ENCODE measurements around the gene STKLD1. TPM values are rescaled to one million over a fixed set of nuclear protein-coding genes. Genes with fewer than 3 reads are reported as not detected.
A peak's percentile ranks its signal among the peaks of the same experiment; 100 is the strongest.

Gene STKLD1
- total RNA-seq, 2 experiments from 2014 or later, result 0.59 to 1.0 TPM

DNA sequence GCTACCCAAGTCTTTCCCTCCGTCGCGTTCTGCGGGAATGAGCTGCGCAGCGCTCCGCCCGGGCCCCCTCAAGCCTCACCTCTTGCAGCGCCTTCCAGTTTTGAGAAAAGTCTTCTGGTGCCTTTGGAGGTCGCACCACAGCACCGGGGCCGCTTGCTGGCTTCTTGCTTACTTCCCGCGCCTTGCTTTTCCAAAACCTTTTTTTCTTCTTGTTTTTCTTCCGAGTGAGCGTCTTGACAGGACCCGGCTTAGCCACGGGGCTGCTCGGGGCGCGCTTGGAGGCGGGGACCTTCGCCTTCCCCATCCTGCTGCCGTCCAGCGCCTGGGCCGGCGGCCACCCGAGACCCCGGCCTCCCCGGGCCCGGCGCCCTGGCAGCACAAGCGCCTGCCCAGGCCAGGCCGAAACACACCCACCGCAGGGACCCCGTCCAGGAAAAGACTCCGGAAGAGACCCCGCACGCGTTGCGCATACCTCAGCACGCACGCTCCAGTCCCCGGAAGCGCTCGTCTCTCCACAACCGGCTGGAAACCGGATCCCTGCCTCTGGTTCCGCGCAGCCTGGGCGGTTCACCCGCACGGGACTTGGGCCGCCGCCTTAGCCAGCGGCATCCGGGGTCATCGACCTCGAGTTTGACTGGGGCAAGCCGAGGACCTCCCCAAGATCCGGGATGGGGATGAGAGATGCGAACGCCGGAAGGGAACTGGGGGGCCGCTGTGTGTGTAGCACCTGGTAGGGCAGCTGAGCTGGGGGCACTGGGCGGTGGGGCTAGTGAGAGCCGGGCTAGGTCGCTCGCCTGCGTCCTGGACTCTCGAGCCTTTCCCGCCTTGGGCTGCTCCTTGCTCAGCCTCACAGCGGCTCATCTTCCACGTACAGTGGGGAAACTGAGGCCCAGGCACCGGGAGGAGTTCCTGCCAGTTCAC, 41.6 kb downstream of the STKLD1 start, which contains the start of gene REXO4:
Gene REXO4, minus strand, starts transcription at position 470 of the 921 bp plus-strand sequence. Its CDS starts 166 bp downstream, at position 304.
- peaks cover 42% of the 10 kb centered on the region for H3K4me1 Mint-ChIP-seq (ENCODE audit: low read depth)
- Histone ChIP-seq H3K36me3 (ENCODE audit: insufficient read depth, low read length) (peaks cover 27% of the 10 kb centered on the region), H3K27me3 (ENCODE audit: control insufficient read depth in 1 of 2, insufficient read depth in 2 of 2, low read length in 2 of 2) (no peaks in the 10 kb centered on the region), H3K4me3 (ENCODE audit: low read length) (peak within 1 kb of the TSS; percentile 79), H3K9me3 (ENCODE audit: control insufficient read depth in 1 of 2, insufficient read depth in 1 of 2, low read length in 2 of 2) (no peaks in the 10 kb centered on the region), H3K4me1 (ENCODE audit: insufficient read depth, low read length) (peaks cover 34% of the 10 kb centered on the region), H3K27ac (ENCODE audit: low read depth in 1 of 2, low read length in 2 of 2) (peak within 1 kb of the TSS; percentile 68 to 82)
- ATAC-seq (ENCODE audit: poor library complexity), result peak; percentile 86
- no peaks in the 10 kb centered on the region for H3K27me3 Mint-ChIP-seq
- POLR2A ChIA-PET, result interaction anchor here (0.6 to 2.0 kb wide), 6 partner anchors 41 to 127 kb away, joined by 3 to 10 read pairs (median 5); partner anchors contain the start of genes CACFD1, SLC2A6 and STKLD1
- CTCF ChIA-PET, result interaction anchor here (0.8 to 1.0 kb wide), 2 partner anchors 69 kb away, joined by 3 read pairs; no protein-coding TSS in a partner anchor
- H3K9me3 Mint-ChIP-seq, result no peaks in the 10 kb centered on the region
- H3K4me3 Mint-ChIP-seq, result peak within 1 kb of the TSS; percentile 92
- peak; percentile 71 to 91 (median 78) for DNase-seq
- TF ChIP-seq, protein P1, sequence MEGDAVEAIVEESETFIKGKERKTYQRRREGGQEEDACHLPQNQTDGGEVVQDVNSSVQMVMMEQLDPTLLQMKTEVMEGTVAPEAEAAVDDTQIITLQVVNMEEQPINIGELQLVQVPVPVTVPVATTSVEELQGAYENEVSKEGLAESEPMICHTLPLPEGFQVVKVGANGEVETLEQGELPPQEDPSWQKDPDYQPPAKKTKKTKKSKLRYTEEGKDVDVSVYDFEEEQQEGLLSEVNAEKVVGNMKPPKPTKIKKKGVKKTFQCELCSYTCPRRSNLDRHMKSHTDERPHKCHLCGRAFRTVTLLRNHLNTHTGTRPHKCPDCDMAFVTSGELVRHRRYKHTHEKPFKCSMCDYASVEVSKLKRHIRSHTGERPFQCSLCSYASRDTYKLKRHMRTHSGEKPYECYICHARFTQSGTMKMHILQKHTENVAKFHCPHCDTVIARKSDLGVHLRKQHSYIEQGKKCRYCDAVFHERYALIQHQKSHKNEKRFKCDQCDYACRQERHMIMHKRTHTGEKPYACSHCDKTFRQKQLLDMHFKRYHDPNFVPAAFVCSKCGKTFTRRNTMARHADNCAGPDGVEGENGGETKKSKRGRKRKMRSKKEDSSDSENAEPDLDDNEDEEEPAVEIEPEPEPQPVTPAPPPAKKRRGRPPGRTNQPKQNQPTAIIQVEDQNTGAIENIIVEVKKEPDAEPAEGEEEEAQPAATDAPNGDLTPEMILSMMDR (IDR thresholded peaks at IDR 0.05), result no peak
- intact Hi-C loops (cut with DNase I, micrococcal nuclease), result loop anchor here (1.0 to 5.0 kb wide), 6 partner anchors 40 to 387 kb away; partner anchors contain the start of genes CACFD1 (in 1 of the 2), GTF3C5 (in 1 of the 2), MED22 (in 1 of the 2) and RPL7A (in 1 of the 2)
- peak within 1 kb of the TSS; percentile 86 for H3K27ac Mint-ChIP-seq
- H3K36me3 Mint-ChIP-seq (ENCODE audit: low read depth), result peaks cover 48% of the 10 kb centered on the region

DNA sequence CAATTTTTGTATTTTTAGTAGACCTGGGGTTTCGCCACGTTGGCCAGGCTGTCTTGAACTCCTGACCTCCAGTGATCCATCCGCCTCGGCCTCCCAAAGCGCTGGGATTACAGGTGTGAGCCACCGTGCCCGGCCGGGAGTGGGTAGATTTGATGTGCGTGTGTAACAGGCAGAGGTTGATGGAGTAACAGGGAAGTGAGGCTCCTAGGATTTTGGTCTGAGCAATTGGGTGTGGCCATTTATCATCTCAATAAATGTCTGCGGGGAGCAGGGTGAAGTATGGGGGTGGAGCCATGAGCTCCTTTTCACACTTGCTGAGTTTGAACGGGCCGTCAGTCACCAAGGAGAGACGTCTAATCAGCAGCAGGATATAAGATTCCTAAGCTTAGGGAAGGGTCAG, 42.8 kb downstream of the STKLD1 start:
- Mint-ChIP-seq H3K36me3 (ENCODE audit: low read depth) (peaks cover 36% of the 10 kb centered on the region), H3K4me3 (peak overlapping the region; percentile 92), H3K27me3 (no peaks in the 10 kb centered on the region), H3K4me1 (ENCODE audit: low read depth) (peaks cover 42% of the 10 kb centered on the region), H3K9me3 (no peaks in the 10 kb centered on the region), H3K27ac (peak overlapping the region; percentile 86)
- DNase-seq (no peak), ATAC-seq (ENCODE audit: poor library complexity) (no peak)
- peaks cover 34% of the 10 kb centered on the region for H3K4me1 ChIP-seq (ENCODE audit: insufficient read depth, low read length)
- H3K27me3 ChIP-seq (ENCODE audit: control insufficient read depth in 1 of 2, insufficient read depth in 2 of 2, low read length in 2 of 2), result peaks cover 0 to 3% of the 10 kb centered on the region in 2 experiments
- peaks cover 0 to under 1% of the 10 kb centered on the region in 2 experiments for H3K9me3 ChIP-seq (ENCODE audit: control insufficient read depth in 1 of 2, insufficient read depth in 1 of 2, low read length in 2 of 2)
- POLR2A ChIA-PET, result interaction anchor here (0.6 to 2.0 kb wide), 3 partner anchors 40 to 59 kb away, joined by 3 to 10 read pairs (median 4); partner anchors contain the start of genes CACFD1 and STKLD1
- CTCF ChIA-PET, result interaction anchor here (1.0 kb wide), 1 partner anchor 68 kb away, joined by 3 read pairs; no protein-coding TSS in a partner anchor
- intact Hi-C loops (cut with DNase I, micrococcal nuclease), result loop anchor here (2.0 to 5.0 kb wide), 4 partner anchors 40 to 70 kb away; partner anchors contain the start of genes CACFD1 (in 1 of the 2), MED22 (in 1 of the 2), RPL7A (in 1 of the 2) and STKLD1 (in 1 of the 2)
- H3K4me3 ChIP-seq (ENCODE audit: low read length), result no peak overlapping the region
- TF ChIP-seq, protein P1 (IDR thresholded peaks at IDR 0.05), result no peak
- H3K36me3 ChIP-seq (ENCODE audit: insufficient read depth, low read length), result peaks cover 15% of the 10 kb centered on the region
- H3K27ac ChIP-seq (ENCODE audit: low read depth in 1 of 2, low read length in 2 of 2), result no peak overlapping the region

DNA sequence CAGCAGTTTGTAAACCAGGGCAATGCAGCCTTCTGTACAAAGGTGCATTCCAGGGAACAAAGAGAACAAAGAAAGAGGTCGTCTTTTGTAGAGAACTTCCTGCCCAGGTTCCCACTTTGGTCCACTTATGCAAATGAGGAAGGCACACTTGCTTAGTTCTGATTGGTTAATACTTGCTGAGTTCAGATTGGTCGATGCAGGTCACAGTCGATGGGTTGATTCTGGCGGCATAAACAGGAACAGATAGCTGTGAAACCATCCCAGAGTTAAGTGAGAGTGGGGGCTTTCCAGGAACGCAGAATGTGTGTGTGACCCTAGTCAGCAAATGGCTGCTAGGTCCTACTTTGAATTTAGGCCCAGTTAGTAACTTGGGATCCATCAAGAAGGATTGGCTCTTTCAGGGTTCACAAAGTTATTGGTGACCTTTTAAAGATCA, 44.2 kb downstream of the STKLD1 start:
- peaks cover 4% of the 10 kb centered on the region for H3K36me3 ChIP-seq (ENCODE audit: insufficient read depth, low read length)
- peaks cover 32% of the 10 kb centered on the region for H3K4me1 ChIP-seq (ENCODE audit: insufficient read depth, low read length)
- TF ChIP-seq, protein P1 (IDR thresholded peaks at IDR 0.05), result no peak
- peak overlapping the region; percentile 6 for H3K4me3 Mint-ChIP-seq
- DNase-seq, result peak in 3 of 14 experiments; percentile 15 to 69 (median 58)
- POLR2A ChIA-PET, result no interaction called here
- intact Hi-C loops (cut with DNase I, micrococcal nuclease), result no loop called here
- H3K27ac Mint-ChIP-seq, result peak overlapping the region; percentile 12
- ATAC-seq (ENCODE audit: poor library complexity), result no peak
- H3K27ac ChIP-seq (ENCODE audit: low read depth in 1 of 2, low read length in 2 of 2), result no peak overlapping the region
- H3K36me3 Mint-ChIP-seq (ENCODE audit: low read depth), result peaks cover 22% of the 10 kb centered on the region
- no peak overlapping the region for H3K4me3 ChIP-seq (ENCODE audit: low read length)
- CTCF ChIA-PET, result no interaction called here
- peaks cover 7% of the 10 kb centered on the region for H3K27me3 Mint-ChIP-seq
- peaks cover 0 to 5% of the 10 kb centered on the region in 2 experiments for H3K9me3 ChIP-seq (ENCODE audit: control insufficient read depth in 1 of 2, insufficient read depth in 1 of 2, low read length in 2 of 2)
- H3K9me3 Mint-ChIP-seq, result no peaks in the 10 kb centered on the region
- peaks cover 29% of the 10 kb centered on the region for H3K4me1 Mint-ChIP-seq (ENCODE audit: low read depth)
- peaks cover 2 to 6% of the 10 kb centered on the region in 2 experiments for H3K27me3 ChIP-seq (ENCODE audit: control insufficient read depth in 1 of 2, insufficient read depth in 2 of 2, low read length in 2 of 2)
